H1 (cell line): ENCODE results near the gene GPX7.

Source experiments
- CHD1 ChIP-seq: IDR thresholded peaks from 2 replicates; pipeline ENCODE4 v1.6.1; 2012; ENCODE audit warnings: low read depth, low read length, improper control_type of control experiment
- CTCF ChIP-seq, 3 experiments: IDR thresholded peaks; 1 replicate in 2 of 3; 2 replicates in 1 of 3; pipeline versions ENCODE4 v1.5.1 to v1.6.1; 2011; ENCODE audit warnings: low read length in 3 of 3, mild to moderate bottlenecking in 3 of 3, inconsistent platforms in 2 of 3, low read depth in 1 of 3, moderate library complexity in 1 of 3; ENCODE audit not compliant: insufficient read depth in 1 of 3; ENCODE audit errors: control extremely low read depth in 1 of 3
- EP300 ChIP-seq, 2 experiments: IDR thresholded peaks; 1 replicate in 1 of 2; 2 replicates in 1 of 2; pipeline ENCODE4 v1.6.1; 2011 to 2012; ENCODE audit warnings: low read depth in 2 of 2, low read length in 2 of 2, mild to moderate bottlenecking in 2 of 2, borderline replicate concordance in 1 of 2, inconsistent platforms in 1 of 2, moderate library complexity in 1 of 2
- EZH2 ChIP-seq: fragments of 200-600 bp; sonication (generic); IDR thresholded peaks from 2 replicates; pipeline ENCODE4 v1.7.1; 2012; ENCODE audit warnings: low read depth, mild to moderate bottlenecking, moderate library complexity, low read length, inconsistent platforms; ENCODE audit not compliant: severe bottlenecking
- KDM1A ChIP-seq: fragments of 200-600, 300-600 bp; sonication (generic); IDR thresholded peaks from 2 replicates; pipeline ENCODE4 v1.7.1; 2016; ENCODE audit warnings: mild to moderate bottlenecking, low read length, borderline replicate concordance
- MAFK ChIP-seq: IDR thresholded peaks from 2 replicates; pipeline ENCODE4 v1.6.1; 2012; ENCODE audit warnings: low read depth, mild to moderate bottlenecking, improper control_type of control experiment, low read length
- POLR2A ChIP-seq, 2 experiments: IDR thresholded peaks; 1 replicate in 1 of 2; 2 replicates in 1 of 2; pipeline ENCODE4 v1.6.1; 2011; ENCODE audit warnings: low read depth in 2 of 2, low read length in 2 of 2, mild to moderate bottlenecking in 2 of 2; ENCODE audit errors: control extremely low read depth in 1 of 2
- RFX5 ChIP-seq: IDR thresholded peaks from 2 replicates; pipeline ENCODE4 v1.6.1; 2011; ENCODE audit warnings: low read depth, low read length, improper control_type of control experiment, borderline replicate concordance
- TAF7 ChIP-seq: optimal IDR thresholded peaks from 2 replicates; pipeline ENCODE3; 2011; ENCODE audit warnings: low read depth, mild to moderate bottlenecking, inconsistent platforms, low read length, moderate library complexity, borderline replicate concordance
- TF ChIP-seq, protein P1 (sequence below): IDR thresholded peaks from 2 replicates; pipeline ENCODE4 v1.6.1; 2012; ENCODE audit warnings: inconsistent platforms

DNA sequence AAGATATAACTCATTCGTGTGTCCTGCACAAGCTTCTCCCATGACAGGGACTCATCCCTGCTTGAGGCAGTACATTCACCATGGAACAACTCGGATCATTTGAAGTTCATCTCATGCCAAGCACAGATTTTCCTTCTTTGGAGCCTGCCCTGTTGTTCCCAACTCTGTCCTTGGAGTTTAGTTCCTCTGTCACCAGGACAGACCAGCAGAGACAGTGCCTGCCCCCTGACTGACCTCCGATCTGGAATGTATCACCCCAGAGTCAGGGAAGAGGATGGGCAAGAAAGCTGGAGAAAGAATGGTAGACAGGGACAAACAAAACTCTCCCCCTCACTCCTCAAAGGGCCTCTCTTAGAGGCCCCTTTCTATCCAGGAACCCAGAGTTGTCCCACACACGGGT, 35.8 kb downstream of the GPX7 start:
- TF ChIP-seq POLR2A (IDR thresholded peaks at IDR 0.05; ENCODE audit: control extremely low read depth in 1 of 2, low read depth in 2 of 2, low read length in 2 of 2) (no peak), CTCF (IDR thresholded peaks at IDR 0.05; ENCODE audit: control extremely low read depth in 1 of 3, insufficient read depth in 1 of 3, low read depth in 1 of 3, low read length in 3 of 3) (no peak), MAFK (no peak), CHD1 (no peak), EZH2 (no peak), TAF7 (no peak), KDM1A (no peak), EP300 (IDR thresholded peaks at IDR 0.05; ENCODE audit: borderline replicate concordance in 1 of 2, low read depth in 2 of 2, low read length in 2 of 2) (no peak), RFX5 (no peak)
- TF ChIP-seq, protein P1, sequence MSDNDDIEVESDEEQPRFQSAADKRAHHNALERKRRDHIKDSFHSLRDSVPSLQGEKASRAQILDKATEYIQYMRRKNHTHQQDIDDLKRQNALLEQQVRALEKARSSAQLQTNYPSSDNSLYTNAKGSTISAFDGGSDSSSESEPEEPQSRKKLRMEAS = no peak
